ENCODE data around the gene MB.
A peak's percentile ranks its signal among the peaks of the same experiment; 100 is the strongest.

MB gene

GRCh38 chr22:35593891-35594470 lies 23.1 kb downstream of the MB start:
- DNase-seq (ENCODE audit: low spot score), result no peak

- no peak for DNase-seq (ENCODE audit: low spot score)
Observed at GRCh38 chr22:35593071-35593890, 23.8 kb downstream of the MB start.

GRCh38 chr22:35592418-35592967 lies 24.6 kb downstream of the MB start:
- no peak for DNase-seq (ENCODE audit: low spot score)

- no peak for DNase-seq (ENCODE audit: low spot score)
Observed at GRCh38 chr22:35591714-35592417, 25.3 kb downstream of the MB start.

- no peak for DNase-seq (ENCODE audit: low spot score)
Observed at GRCh38 chr22:35590634-35591295, 26.4 kb downstream of the MB start.

- DNase-seq (ENCODE audit: low spot score), result no peak
Observed at GRCh38 chr22:35589756-35590093, 27.4 kb downstream of the MB start.

- DNase-seq (ENCODE audit: low spot score), result no peak
Observed at GRCh38 chr22:35589071-35589755, 27.9 kb downstream of the MB start.

GRCh38 chr22:35587896-35588295 lies 29.2 kb downstream of the MB start:
- no peak for DNase-seq (ENCODE audit: low spot score)

GRCh38 chr22:35587447-35587870 lies 29.7 kb downstream of the MB start:
- DNase-seq (ENCODE audit: low spot score), result peak; percentile 54

GRCh38 chr22:35586771-35587170 lies 30.4 kb downstream of the MB start:
- DNase-seq (ENCODE audit: low spot score), result no peak

GRCh38 chr22:35582861-35583670 lies 34.1 kb downstream of the MB start:
- peak; percentile 85 for DNase-seq (ENCODE audit: low spot score)

GRCh38 chr22:35582218-35582860 lies 34.8 kb downstream of the MB start:
- no peak for DNase-seq (ENCODE audit: low spot score)

- DNase-seq (ENCODE audit: low spot score), result no peak
Observed at GRCh38 chr22:35581023-35581413, 36.1 kb downstream of the MB start.

- DNase-seq (ENCODE audit: low spot score), result no peak
Observed at GRCh38 chr22:35580351-35581022, 36.6 kb downstream of the MB start.

GRCh38 chr22:35578836-35579575 lies 38.1 kb downstream of the MB start:
- no peak for DNase-seq (ENCODE audit: low spot score)

GRCh38 chr22:35577799-35578659 lies 39.1 kb downstream of the MB start:
- DNase-seq (ENCODE audit: low spot score), result no peak

GRCh38 chr22:35576671-35577070 lies 40.5 kb downstream of the MB start:
- DNase-seq (ENCODE audit: low spot score), result no peak

- DNase-seq (ENCODE audit: low spot score), result peak; percentile 24
Observed at GRCh38 chr22:35575116-35575748, 41.9 kb downstream of the MB start.
